Vagina (tissue), 2 donors: ENCODE measurements around the gene ADAMTS19.

Experiments used
- CTCF ChIP-seq, 3 experiments: fragments of 450-650 bp in 2 of 3; fragments of 200-600 bp in 1 of 3; sonication (generic) in 1 of 3; IDR thresholded peaks; one replicate each; pipeline ENCODE4 v1.5.1; 2017 to 2019; ENCODE audit warnings: antibody characterized with exemption in 3 of 3, mild to moderate bottlenecking in 2 of 3, moderate library complexity in 2 of 3
- POLR2A ChIP-seq, 2 donors: fragments of 450-650 bp; IDR thresholded peaks; one replicate each; pipeline ENCODE4 v1.6.1; 2017; ENCODE audit warnings: antibody characterized with exemption in 2 of 2, mild to moderate bottlenecking in 2 of 2, moderate library complexity in 2 of 2
- POLR2AphosphoS5 ChIP-seq, 2 donors: sonication (generic); formaldehyde crosslinking; IDR thresholded peaks; one replicate each; pipeline ENCODE4 v1.9.0; 2017; ENCODE audit warnings: antibody characterized with exemption in 2 of 2, mild to moderate bottlenecking in 2 of 2, low read depth in 1 of 2; ENCODE audit not compliant: insufficient read depth in 1 of 2

- no peak for TF ChIP-seq CTCF (IDR thresholded peaks at IDR 0.05)
- no peak for TF ChIP-seq POLR2A (IDR thresholded peaks at IDR 0.05)
- no peak for TF ChIP-seq POLR2AphosphoS5 (IDR thresholded peaks at IDR 0.05; ENCODE audit: insufficient read depth in 1 of 2, low read depth in 1 of 2)
Observed at GRCh38 chr5:129670957-129671500, 210.9 kb downstream of the ADAMTS19 start.
